Measurements from ENCODE around the gene FBXO21. TPM values are rescaled to one million over a fixed set of nuclear protein-coding genes. Genes with fewer than 3 reads are reported as not detected.

FBXO21 gene
- total RNA-seq, 1 donor from 2014 or later = 52.3 TPM

GRCh38 chr12:117147639-117148038, 42.6 kb downstream of the FBXO21 start:
- Histone ChIP-seq H3K4me3 (no peak overlapping the region), H3K9me3 (replicated peaks) (no peaks in the 10 kb centered on the region), H3K27ac (replicated peaks) (no peak overlapping the region), H3K27me3 (ENCODE audit: low read depth) (no peaks in the 10 kb centered on the region), H3K36me3 (peaks cover 54% of the 10 kb centered on the region), H3K4me1 (peaks cover 14% of the 10 kb centered on the region)
- TF ChIP-seq CTCF (IDR thresholded peaks at IDR 0.05; ENCODE audit: borderline replicate concordance) = no peak
- DNase-seq = no peak
- intact Hi-C loops (cut with micrococcal nuclease) = loop anchor here (10.0 kb wide), 1 partner anchor 123 kb away; no protein-coding TSS in a partner anchor

- no peak for DNase-seq
- intact Hi-C loops (cut with micrococcal nuclease) = loop anchor here (10.0 kb wide), 1 partner anchor 121 kb away; no protein-coding TSS in a partner anchor
- Histone ChIP-seq H3K4me3 (no peak overlapping the region), H3K9me3 (replicated peaks) (no peaks in the 10 kb centered on the region), H3K36me3 (peaks cover 53% of the 10 kb centered on the region), H3K27ac (replicated peaks) (no peak overlapping the region), H3K4me1 (peaks cover 15% of the 10 kb centered on the region), H3K27me3 (ENCODE audit: low read depth) (no peaks in the 10 kb centered on the region)
- TF ChIP-seq CTCF (IDR thresholded peaks at IDR 0.05; ENCODE audit: borderline replicate concordance) = no peak
Measured at GRCh38 chr12:117145597-117146154, 44.6 kb downstream of the FBXO21 start.

- Histone ChIP-seq H3K36me3 (peaks cover 45% of the 10 kb centered on the region), H3K27me3 (ENCODE audit: low read depth) (no peaks in the 10 kb centered on the region)
- intact Hi-C loops (cut with micrococcal nuclease) = loop anchor here (10.0 kb wide), 1 partner anchor 120 kb away; no protein-coding TSS in a partner anchor
Measured at GRCh38 chr12:117144599-117144998, 45.7 kb downstream of the FBXO21 start.

GRCh38 chr12:117143008-117143532, 47.2 kb downstream of the FBXO21 start:
- peaks cover 31% of the 10 kb centered on the region for H3K36me3 ChIP-seq
- no peak overlapping the region for H3K4me3 ChIP-seq
- TF ChIP-seq CTCF (IDR thresholded peaks at IDR 0.05; ENCODE audit: borderline replicate concordance) = no peak
- no peaks in the 10 kb centered on the region for H3K27me3 ChIP-seq (ENCODE audit: low read depth)
- H3K9me3 ChIP-seq (replicated peaks) = no peaks in the 10 kb centered on the region
- peaks cover 22% of the 10 kb centered on the region for H3K4me1 ChIP-seq
- intact Hi-C loops (cut with micrococcal nuclease) = loop anchor here (10.0 kb wide), 1 partner anchor 118 kb away; no protein-coding TSS in a partner anchor
- no peak for DNase-seq
- no peak overlapping the region for H3K27ac ChIP-seq (replicated peaks)

More at GRCh38 chr12:117144599-117144998, 45.7 kb downstream of the FBXO21 start:
- H3K9me3 ChIP-seq (replicated peaks) = no peaks in the 10 kb centered on the region
- H3K27ac ChIP-seq (replicated peaks) = no peak overlapping the region
- no peak for TF ChIP-seq CTCF (IDR thresholded peaks at IDR 0.05; ENCODE audit: borderline replicate concordance)
- no peak for DNase-seq
- H3K4me3 ChIP-seq = no peak overlapping the region
- H3K4me1 ChIP-seq = peaks cover 22% of the 10 kb centered on the region

GRCh38 chr12:117142094-117142493, 48.2 kb downstream of the FBXO21 start:
- no peak for DNase-seq

More at GRCh38 chr12:117142094-117142493, 48.2 kb downstream of the FBXO21 start:
- no peak overlapping the region for H3K4me3 ChIP-seq
- no peak overlapping the region for H3K27ac ChIP-seq (replicated peaks)
- no peaks in the 10 kb centered on the region for H3K9me3 ChIP-seq (replicated peaks)
- peaks cover 25% of the 10 kb centered on the region for H3K36me3 ChIP-seq
- no peak for TF ChIP-seq CTCF (IDR thresholded peaks at IDR 0.05; ENCODE audit: borderline replicate concordance)
- H3K27me3 ChIP-seq (ENCODE audit: low read depth) = no peaks in the 10 kb centered on the region
- H3K4me1 ChIP-seq = peaks cover 16% of the 10 kb centered on the region
- intact Hi-C loops (cut with micrococcal nuclease) = loop anchor here (10.0 kb wide), 1 partner anchor 117 kb away; no protein-coding TSS in a partner anchor

Data from left ventricle myocardium inferior (tissue), 1 donor.